Naive thymus-derived CD4-positive, alpha-beta T cell (primary cell): ENCODE measurements around the gene CSNK1G2. TPM values are rescaled to one million over a fixed set of nuclear protein-coding genes. Genes with fewer than 3 reads are reported as not detected.
A peak's percentile ranks its signal among the peaks of the same experiment; 100 is the strongest.

Source experiments
- ATAC-seq: fragments of 150-1000 bp; cut with Tn5 transposase; 2 replicates; pipeline ENCODE4 v1.10.0; 2021; ENCODE audit warnings: mild to moderate bottlenecking, moderate library complexity
- CTCF ChIA-PET: fragments of 350-600 bp; sonication (Branson Sonifier 250); formaldehyde crosslinking; loops from one replicate; lab custom pipeline; 2021; ENCODE audit warnings: antibody characterized with exemption; lab: Charles Lee
- POLR2A ChIA-PET: fragments of 350-600 bp; sonication (Branson Sonifier 250); formaldehyde crosslinking; loops from one replicate; lab custom pipeline; 2021; ENCODE audit warnings: antibody characterized with exemption, inconsistent platforms; lab: Charles Lee
- DNase-seq, 9 donors: peaks; one replicate each; pipeline versions ENCODE4 v3.0.0 to v3.0.0-alpha.2; 2020 to 2022; ENCODE audit warnings: mixed read lengths in 1 of 9
- H3K27ac ChIP-seq: one replicate; pipeline ENCODE4 v1.7.0; 2013; ENCODE audit warnings: mild to moderate bottlenecking, low read depth, low read length, moderate library complexity
- H3K27me3 ChIP-seq, 2 donors: one replicate each; pipeline ENCODE4 v1.7.0; 2013; ENCODE audit warnings: low read length in 2 of 2, mild to moderate bottlenecking in 2 of 2, moderate library complexity in 2 of 2; ENCODE audit not compliant: control insufficient read depth in 2 of 2, insufficient read depth in 2 of 2
- H3K36me3 ChIP-seq, 3 experiments: 1 replicate in 2 of 3; 2 replicates in 1 of 3; pipeline ENCODE4 v1.7.0; 2013; ENCODE audit warnings: low read length in 3 of 3, mild to moderate bottlenecking in 3 of 3, moderate library complexity in 1 of 3; ENCODE audit not compliant: insufficient read depth in 3 of 3, control insufficient read depth in 2 of 3
- H3K4me1 ChIP-seq, 2 donors: one replicate each; pipeline ENCODE4 v1.7.0; 2013; ENCODE audit warnings: low read length in 2 of 2, mild to moderate bottlenecking in 2 of 2, moderate library complexity in 1 of 2; ENCODE audit not compliant: control insufficient read depth in 2 of 2, insufficient read depth in 2 of 2
- H3K4me3 ChIP-seq: 2 replicates; pipeline ENCODE4 v1.7.0; 2013; ENCODE audit warnings: mild to moderate bottlenecking, low read length
- H3K9me3 ChIP-seq, 3 experiments: 1 replicate in 2 of 3; 2 replicates in 1 of 3; pipeline ENCODE4 v1.7.0; 2013; ENCODE audit warnings: low read length in 3 of 3; ENCODE audit not compliant: control insufficient read depth in 2 of 3
- H3K27ac Mint-ChIP-seq, 9 donors: one replicate each; pipeline ENCODE4 v1.8.0; 2020 to 2022; ENCODE audit warnings: mixed read lengths in 9 of 9, mild to moderate bottlenecking in 8 of 9, moderate library complexity in 5 of 9, inconsistent platforms in 2 of 9
- H3K27me3 Mint-ChIP-seq, 5 donors: one replicate each; pipeline ENCODE4 v1.8.0; 2021 to 2022; ENCODE audit warnings: mixed read lengths in 5 of 5, mild to moderate bottlenecking in 1 of 5
- H3K36me3 Mint-ChIP-seq, 5 donors: one replicate each; pipeline ENCODE4 v1.8.0; 2020 to 2022; ENCODE audit warnings: mixed read lengths in 5 of 5, mild to moderate bottlenecking in 3 of 5, inconsistent platforms in 1 of 5
- H3K4me1 Mint-ChIP-seq, 7 donors: one replicate each; pipeline ENCODE4 v1.8.0; 2020 to 2022; ENCODE audit warnings: mixed read lengths in 7 of 7, mild to moderate bottlenecking in 3 of 7, inconsistent platforms in 1 of 7
- H3K4me3 Mint-ChIP-seq, 10 donors: one replicate each; pipeline ENCODE4 v1.8.0; 2020 to 2022; ENCODE audit warnings: mild to moderate bottlenecking in 10 of 10, mixed read lengths in 10 of 10, moderate library complexity in 6 of 10, inconsistent platforms in 2 of 10
- H3K9me3 Mint-ChIP-seq, 11 donors: one replicate each; pipeline ENCODE4 v1.8.0; 2020 to 2022; ENCODE audit warnings: mixed read lengths in 11 of 11, mild to moderate bottlenecking in 4 of 11, inconsistent platforms in 1 of 11, moderate library complexity in 1 of 11
- intact Hi-C, 2 donors: fragments of 100-400 bp; cut with micrococcal nuclease; formaldehyde crosslinking; loops; one replicate each; pipeline ENCODE4 v1.15.1; 2023
- polyA plus RNA-seq, 2 donors: library from polyadenylated mRNA; unstranded; fragments of 300-500 nt; fragmentation: Illumina TruSeq; gene quantifications; one replicate each; pipeline ENCODE4 v1.2.3, GENCODE V29; 2021
- total RNA-seq, 6 experiments: library from RNA in 5 of 6; stranded (reverse) in 5 of 6; gene quantifications; 1 replicate in 5 of 6; 2 replicates in 1 of 6; pipeline ENCODE4 v1.2.3 and lab custom pipeline; 2021 to 2026

Gene CSNK1G2
- total and polyA plus RNA-seq, 7 experiments from 2014 or later: 18.1 to 145 (median 115) TPM

DNA sequence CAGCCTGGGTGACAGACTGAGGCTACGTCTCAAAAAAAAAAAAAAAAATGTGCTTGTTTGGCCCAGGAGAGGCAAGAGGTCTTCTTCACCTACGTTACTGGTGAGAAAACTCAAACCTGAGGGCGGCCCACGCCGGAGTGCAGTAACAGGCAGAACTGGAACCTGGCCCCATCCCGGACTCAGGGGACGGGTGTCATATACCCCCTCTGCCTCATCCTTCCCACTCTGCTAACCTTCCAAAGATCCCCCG is 36.2 kb upstream of the CSNK1G2 start:
- Mint-ChIP-seq H3K9me3 (peaks cover 0 to 2% (median 0%) of the 10 kb centered on the region in 11 donors), H3K27me3 (no peaks in the 10 kb centered on the region), H3K4me1 (peaks cover 9 to 52% (median 36%) of the 10 kb centered on the region in 7 donors), H3K36me3 (no peaks in the 10 kb centered on the region), H3K27ac (peak overlapping the region; percentile 67 to 96 (median 88)), H3K4me3 (peak overlapping the region; percentile 14 to 95 (median 84))
- ChIA-PET POLR2A (interaction anchor here (0.8 to 1.6 kb wide), 5 partner anchors 19 to 354 kb away, joined by 3 to 11 read pairs (median 5); partner anchors contain the start of gene ABHD17A), CTCF (interaction anchor here (0.7 to 1.1 kb wide), 3 partner anchors 30 to 909 kb away, joined by 3 to 6 read pairs (median 3); no protein-coding TSS in a partner anchor)
- H3K9me3 ChIP-seq: no peaks in the 10 kb centered on the region
- no peak overlapping the region for H3K4me3 ChIP-seq
- peak overlapping the region; percentile 26 for H3K27ac ChIP-seq
- H3K27me3 ChIP-seq: no peaks in the 10 kb centered on the region
- DNase-seq (no peak), ATAC-seq (no peak)
- peaks cover 10% of the 10 kb centered on the region in 2 donors for H3K4me1 ChIP-seq
- intact Hi-C loops: loop anchor here (1.0 kb wide), 11 partner anchors 7 to 414 kb away; partner anchors contain the start of genes ABHD17A (in 1 of the 2), AP3D1 (in 1 of the 2), IZUMO4 (in 1 of the 2) and MOB3A (in 1 of the 2)
- no peaks in the 10 kb centered on the region for H3K36me3 ChIP-seq

GRCh38 chr19:1905110-1905862 is 35.7 kb upstream of the CSNK1G2 start, which contains the start of the genes ADAT3 and SCAMP4:
Gene ADAT3 (plus strand): TSS chr19:1905399. CDS start chr19:1912048, 6,649 bp downstream.
Gene SCAMP4 (plus strand): TSS chr19:1905399. CDS start chr19:1915020, 9,621 bp downstream.
- DNase-seq (peak; percentile 90 to 98 (median 97)), ATAC-seq (peak; percentile 98)
- Histone ChIP-seq H3K9me3 (no peaks in the 10 kb centered on the region), H3K27me3 (no peaks in the 10 kb centered on the region), H3K36me3 (no peaks in the 10 kb centered on the region), H3K4me1 (peaks cover 10% of the 10 kb centered on the region in 2 donors), H3K27ac (peak within 1 kb of the TSS; percentile 75), H3K4me3 (peak within 1 kb of the TSS; percentile 70)
- Mint-ChIP-seq H3K4me1 (peaks cover 13 to 57% (median 39%) of the 10 kb centered on the region in 7 donors), H3K27me3 (no peaks in the 10 kb centered on the region), H3K9me3 (peaks cover 0 to 2% (median 0%) of the 10 kb centered on the region in 11 donors), H3K4me3 (peak within 1 kb of the TSS; percentile 88 to 96 (median 92)), H3K36me3 (peaks cover 0 to 2% (median 0%) of the 10 kb centered on the region in 5 donors), H3K27ac (peak within 1 kb of the TSS; percentile 67 to 96 (median 92))
- ChIA-PET POLR2A (interaction anchor here (0.8 to 2.3 kb wide), 8 partner anchors 8 to 41 kb away, joined by 3 to 11 read pairs (median 4); partner anchors contain the start of gene ABHD17A), CTCF (interaction anchor here (0.6 to 1.2 kb wide), 2 partner anchors 13 to 41 kb away, joined by 3 read pairs; no protein-coding TSS in a partner anchor)
- intact Hi-C loops: loop anchor here (1.0 kb wide), 11 partner anchors 8 to 415 kb away; partner anchors contain the start of genes ABHD17A (in 1 of the 2), AP3D1 (in 1 of the 2), IZUMO4 (in 1 of the 2) and MOB3A (in 1 of the 2)

GRCh38 chr19:1905863-1906375 is 35.1 kb upstream of the CSNK1G2 start:
- DNase-seq (no peak), ATAC-seq (no peak)
- peaks cover 0 to 2% (median 0%) of the 10 kb centered on the region in 11 donors for H3K9me3 Mint-ChIP-seq
- Histone ChIP-seq H3K9me3 (no peaks in the 10 kb centered on the region), H3K36me3 (no peaks in the 10 kb centered on the region), H3K4me3 (peak overlapping the region; percentile 70), H3K4me1 (peaks cover 10% of the 10 kb centered on the region in 2 donors), H3K27me3 (no peaks in the 10 kb centered on the region), H3K27ac (peak overlapping the region; percentile 75)
- intact Hi-C loops: loop anchor here (1.0 kb wide), 11 partner anchors 9 to 416 kb away; partner anchors contain the start of genes ABHD17A (in 1 of the 2), AP3D1 (in 1 of the 2), IZUMO4 (in 1 of the 2) and MOB3A (in 1 of the 2)
- peaks cover 0 to 4% (median 0%) of the 10 kb centered on the region in 5 donors for H3K36me3 Mint-ChIP-seq
- H3K27ac Mint-ChIP-seq: peak overlapping the region in 8 of 9 donors; percentile 77 to 96 (median 91)
- H3K27me3 Mint-ChIP-seq: no peaks in the 10 kb centered on the region
- CTCF ChIA-PET: interaction anchor here (0.6 to 1.2 kb wide), 2 partner anchors 14 to 41 kb away, joined by 3 read pairs; no protein-coding TSS in a partner anchor
- H3K4me1 Mint-ChIP-seq: peaks cover 15 to 60% (median 40%) of the 10 kb centered on the region in 7 donors
- peak overlapping the region; percentile 88 to 96 (median 92) for H3K4me3 Mint-ChIP-seq
- POLR2A ChIA-PET: interaction anchor here (0.8 to 2.3 kb wide), 6 partner anchors 8 to 41 kb away, joined by 3 to 6 read pairs (median 4); partner anchors contain the start of gene ABHD17A

GRCh38 chr19:1906985-1907562 is 33.9 kb upstream of the CSNK1G2 start:
- intact Hi-C loops: no loop called here
- Mint-ChIP-seq H3K36me3 (peaks cover 0 to 4% (median 0%) of the 10 kb centered on the region in 5 donors), H3K4me1 (peaks cover 15 to 60% (median 39%) of the 10 kb centered on the region in 7 donors), H3K27me3 (no peaks in the 10 kb centered on the region), H3K9me3 (peaks cover 0 to 2% (median 0%) of the 10 kb centered on the region in 11 donors), H3K4me3 (peak overlapping the region in 5 of 10 donors; percentile 14 to 93 (median 47)), H3K27ac (peak overlapping the region in 1 of 9 donors; percentile 49)
- ChIA-PET POLR2A (interaction anchor here (2.3 kb wide), 1 partner anchor 31 kb away, joined by 5 read pairs; no protein-coding TSS in a partner anchor), CTCF (no interaction called here)
- no peaks in the 10 kb centered on the region for H3K27me3 ChIP-seq
- H3K4me1 ChIP-seq: peaks cover 10% of the 10 kb centered on the region in 2 donors
- no peak overlapping the region for H3K4me3 ChIP-seq
- H3K9me3 ChIP-seq: no peaks in the 10 kb centered on the region
- ATAC-seq (no peak), DNase-seq (no peak)
- H3K27ac ChIP-seq: no peak overlapping the region
- peaks cover 0 to 3% (median 0%) of the 10 kb centered on the region in 3 experiments for H3K36me3 ChIP-seq

GRCh38 chr19:1907563-1908363 is 33.2 kb upstream of the CSNK1G2 start:
- ATAC-seq (no peak), DNase-seq (no peak)
- ChIA-PET CTCF (no interaction called here), POLR2A (interaction anchor here (0.5 to 2.3 kb wide), 2 partner anchors 16 to 32 kb away, joined by 5 read pairs; no protein-coding TSS in a partner anchor)
- H3K27me3 ChIP-seq: no peaks in the 10 kb centered on the region
- H3K9me3 ChIP-seq: no peaks in the 10 kb centered on the region
- H3K36me3 ChIP-seq: peaks cover 0 to 8% (median 0%) of the 10 kb centered on the region in 3 experiments
- H3K4me1 ChIP-seq: peaks cover 10% of the 10 kb centered on the region in 2 donors
- no peak overlapping the region for H3K4me3 ChIP-seq
- intact Hi-C loops: no loop called here
- Mint-ChIP-seq H3K27me3 (no peaks in the 10 kb centered on the region), H3K4me3 (peak overlapping the region in 1 of 10 donors; percentile 50), H3K27ac (no peak overlapping the region), H3K4me1 (peaks cover 15 to 56% (median 38%) of the 10 kb centered on the region in 7 donors), H3K9me3 (peaks cover 0 to 2% (median 0%) of the 10 kb centered on the region in 11 donors), H3K36me3 (peaks cover 0 to 4% (median 0%) of the 10 kb centered on the region in 5 donors)
- H3K27ac ChIP-seq: no peak overlapping the region
